LNCAP (cell line): ENCODE results near the gene ARF5.

Source experiments
- TF ChIP-seq, protein P1 (sequence below): fragments of 450-650 bp; IDR thresholded peaks from 2 replicates; pipeline ENCODE4 v1.5.1; 2017; ENCODE audit warnings: mild to moderate bottlenecking

ARF5 gene

DNA sequence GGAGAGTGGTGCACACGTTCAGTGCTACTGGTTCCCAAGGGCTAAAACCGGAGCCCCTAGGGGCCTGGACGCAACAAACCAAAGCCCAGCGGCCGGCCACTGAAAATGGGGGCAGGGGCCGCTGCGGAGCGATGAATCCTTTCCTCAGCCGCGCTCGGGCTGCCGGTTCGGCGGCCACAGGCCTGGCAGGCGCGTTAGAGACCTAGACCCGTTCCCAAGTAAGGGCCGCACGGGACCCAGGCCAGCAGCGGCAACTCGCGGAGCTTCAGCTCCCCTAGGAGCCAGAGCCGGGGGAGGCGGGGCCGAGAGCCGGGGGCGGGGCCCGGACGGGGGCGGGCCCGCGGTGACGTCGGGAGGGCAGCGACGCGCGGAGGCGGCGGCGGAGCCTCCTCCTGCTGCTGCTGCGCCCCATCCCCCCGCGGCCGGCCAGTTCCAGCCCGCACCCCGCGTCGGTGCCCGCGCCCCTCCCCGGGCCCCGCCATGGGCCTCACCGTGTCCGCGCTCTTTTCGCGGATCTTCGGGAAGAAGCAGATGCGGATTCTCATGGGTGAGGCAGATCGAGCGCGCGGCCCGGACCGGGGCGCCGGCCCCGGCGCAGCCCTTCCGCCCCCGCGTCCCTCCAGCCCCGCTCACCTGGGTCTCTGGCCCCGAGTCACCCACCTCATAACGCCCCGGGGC is at the start of gene ARF5:
ARF5 (plus strand) TSS at position 393 of the 678 bp plus-strand sequence; CDS start at position 481, 88 bp downstream.
- TF ChIP-seq, protein P1, sequence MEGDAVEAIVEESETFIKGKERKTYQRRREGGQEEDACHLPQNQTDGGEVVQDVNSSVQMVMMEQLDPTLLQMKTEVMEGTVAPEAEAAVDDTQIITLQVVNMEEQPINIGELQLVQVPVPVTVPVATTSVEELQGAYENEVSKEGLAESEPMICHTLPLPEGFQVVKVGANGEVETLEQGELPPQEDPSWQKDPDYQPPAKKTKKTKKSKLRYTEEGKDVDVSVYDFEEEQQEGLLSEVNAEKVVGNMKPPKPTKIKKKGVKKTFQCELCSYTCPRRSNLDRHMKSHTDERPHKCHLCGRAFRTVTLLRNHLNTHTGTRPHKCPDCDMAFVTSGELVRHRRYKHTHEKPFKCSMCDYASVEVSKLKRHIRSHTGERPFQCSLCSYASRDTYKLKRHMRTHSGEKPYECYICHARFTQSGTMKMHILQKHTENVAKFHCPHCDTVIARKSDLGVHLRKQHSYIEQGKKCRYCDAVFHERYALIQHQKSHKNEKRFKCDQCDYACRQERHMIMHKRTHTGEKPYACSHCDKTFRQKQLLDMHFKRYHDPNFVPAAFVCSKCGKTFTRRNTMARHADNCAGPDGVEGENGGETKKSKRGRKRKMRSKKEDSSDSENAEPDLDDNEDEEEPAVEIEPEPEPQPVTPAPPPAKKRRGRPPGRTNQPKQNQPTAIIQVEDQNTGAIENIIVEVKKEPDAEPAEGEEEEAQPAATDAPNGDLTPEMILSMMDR = no peak

DNA sequence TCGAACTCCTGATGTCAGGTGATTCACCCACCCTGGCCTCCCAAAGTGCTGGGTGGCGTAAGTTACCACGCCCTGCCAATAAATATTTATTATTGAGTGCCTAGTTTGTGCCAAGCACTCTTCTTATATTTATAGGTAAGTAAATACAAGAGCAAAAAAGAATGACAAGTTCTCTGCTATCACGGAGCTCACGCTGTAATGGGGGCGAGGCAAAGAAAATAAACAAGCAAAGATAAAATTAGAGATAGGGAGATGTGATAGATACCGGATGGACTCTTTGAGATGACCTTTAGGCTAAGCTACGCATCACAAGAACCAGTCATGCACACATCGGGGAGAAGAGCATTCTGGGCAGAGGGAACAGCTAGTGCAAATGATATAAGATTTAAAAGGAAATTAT is 49.1 kb upstream of the ARF5 start:
- TF ChIP-seq, protein P1 = no peak

DNA sequence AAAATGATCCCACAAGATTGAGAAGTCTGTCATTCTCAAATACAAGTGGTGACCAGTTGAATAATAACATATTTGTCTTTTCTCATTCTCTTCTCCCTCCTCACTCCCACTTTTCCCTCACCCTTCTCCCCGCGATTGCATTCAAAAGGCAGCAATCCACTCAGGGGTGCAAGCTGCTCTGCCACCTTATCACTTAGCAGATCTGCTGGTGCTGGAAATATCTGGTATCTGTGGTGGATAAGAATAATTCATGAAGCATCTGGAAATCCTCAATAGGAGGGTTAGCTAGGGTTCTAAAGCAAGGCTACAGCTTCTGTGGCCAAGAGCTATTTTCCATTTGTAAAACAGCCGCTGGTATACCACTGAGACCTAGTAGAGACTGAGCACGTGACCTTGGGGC is 46.7 kb upstream of the ARF5 start:
- TF ChIP-seq, protein P1 = no peak

DNA sequence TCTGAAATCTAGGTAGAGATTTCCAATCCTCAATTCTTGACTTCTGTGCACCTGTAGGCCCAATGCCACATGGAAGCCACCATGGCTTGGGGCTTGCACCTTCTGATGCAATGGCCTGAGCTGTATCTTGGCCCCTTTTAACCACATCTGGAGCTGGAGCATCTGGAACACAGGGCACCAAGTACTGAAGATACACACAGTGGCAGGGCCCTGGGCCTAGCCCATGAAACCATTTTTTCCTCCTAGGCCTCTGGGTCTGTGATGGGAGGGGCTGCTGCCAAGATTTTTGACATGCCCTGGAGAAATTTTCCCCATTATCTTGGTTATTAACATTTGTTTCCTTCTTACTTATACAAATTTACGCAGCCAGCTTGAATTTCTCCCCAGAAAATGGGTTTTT is 41.9 kb upstream of the ARF5 start:
- TF ChIP-seq, protein P1 = no peak

DNA sequence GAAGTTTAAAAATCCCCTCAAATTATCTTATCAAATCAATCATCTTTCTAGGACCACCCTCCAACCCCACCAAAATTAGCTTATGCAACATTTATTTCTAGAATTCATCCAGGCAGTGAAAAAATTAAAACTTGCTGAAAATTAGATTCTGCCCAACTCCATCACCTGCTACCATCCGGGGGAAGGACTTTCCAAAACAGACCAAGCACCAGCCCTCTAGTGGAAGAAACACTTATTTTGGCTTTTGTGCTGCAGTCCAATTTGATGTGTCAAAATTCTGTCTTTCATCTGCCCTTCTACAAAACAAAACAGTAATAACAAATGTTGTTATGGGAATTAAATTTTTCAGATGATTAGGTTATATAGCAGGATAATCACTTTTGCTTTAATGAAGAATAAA is 38.0 kb upstream of the ARF5 start:
- TF ChIP-seq, protein P1 = peak; percentile 34; the same call in 1 of the 2 replicates

DNA sequence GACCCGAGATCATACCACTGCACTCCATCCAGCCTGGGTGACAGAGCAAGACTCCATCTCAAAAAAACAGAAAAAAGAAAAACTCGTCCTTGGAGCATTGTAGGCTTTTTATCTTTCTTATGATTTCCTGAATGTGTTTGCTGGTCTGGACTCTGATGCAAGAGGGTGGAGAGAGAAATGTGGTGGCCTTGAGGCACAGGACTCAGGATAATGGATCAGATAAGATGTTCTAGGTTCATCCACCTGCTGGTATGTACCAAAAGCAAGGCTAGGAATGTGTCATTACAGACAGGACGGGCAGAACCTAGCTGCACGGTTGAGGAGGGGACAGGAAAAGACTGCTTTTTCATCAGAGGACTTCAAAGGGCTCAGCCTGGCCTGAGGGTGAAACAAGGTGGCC is 36.3 kb upstream of the ARF5 start:
- TF ChIP-seq, protein P1 = no peak

DNA sequence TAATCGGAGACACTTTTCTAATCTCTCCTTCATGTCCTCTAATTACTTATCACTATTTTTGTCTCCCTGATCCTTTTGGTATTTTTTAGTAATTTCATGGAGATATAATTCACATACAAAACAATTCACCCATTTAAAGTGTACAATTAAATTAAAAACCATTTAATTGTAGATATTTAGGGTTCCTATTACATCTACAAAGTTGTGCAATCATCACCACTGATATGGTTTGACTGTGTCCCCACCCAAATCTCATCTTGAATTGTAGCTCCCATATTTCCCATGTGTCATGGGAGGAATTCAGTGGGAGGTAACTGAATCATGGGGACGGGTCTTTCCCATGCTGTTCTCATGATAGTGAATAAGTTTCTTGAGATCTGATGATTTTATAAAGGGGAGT is 31.8 kb upstream of the ARF5 start:
- TF ChIP-seq, protein P1 = no peak

DNA sequence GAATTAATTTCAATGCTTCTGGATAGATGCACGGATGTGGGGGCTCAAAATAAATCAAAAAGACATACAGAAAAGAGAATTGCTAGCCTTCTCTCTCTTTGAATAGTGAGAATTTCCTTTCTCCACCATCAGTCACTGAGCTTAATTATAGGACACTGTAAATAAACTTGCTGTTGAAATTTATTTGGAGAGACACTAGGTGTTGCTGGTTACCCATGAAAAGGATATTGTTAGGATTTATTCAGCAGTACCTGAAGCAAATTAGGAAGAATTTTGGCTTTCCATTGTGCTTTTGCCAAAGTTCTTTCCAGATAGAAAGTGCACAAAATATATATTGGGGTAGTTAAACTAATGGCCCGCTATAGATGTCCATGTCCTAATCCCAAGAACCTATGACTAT is 30.4 kb upstream of the ARF5 start:
- TF ChIP-seq, protein P1 = no peak; the same call in 1 of the 2 replicates
